Measurements from ENCODE around the gene NTM. TPM values are rescaled to one million over a fixed set of nuclear protein-coding genes. Genes with fewer than 3 reads are reported as not detected.

The NTM gene
- total and polyA plus RNA-seq, 2 donors (not counting 1 experiment from before 2014, with no cell fraction given): 12.3 to 28.6 TPM

DNA sequence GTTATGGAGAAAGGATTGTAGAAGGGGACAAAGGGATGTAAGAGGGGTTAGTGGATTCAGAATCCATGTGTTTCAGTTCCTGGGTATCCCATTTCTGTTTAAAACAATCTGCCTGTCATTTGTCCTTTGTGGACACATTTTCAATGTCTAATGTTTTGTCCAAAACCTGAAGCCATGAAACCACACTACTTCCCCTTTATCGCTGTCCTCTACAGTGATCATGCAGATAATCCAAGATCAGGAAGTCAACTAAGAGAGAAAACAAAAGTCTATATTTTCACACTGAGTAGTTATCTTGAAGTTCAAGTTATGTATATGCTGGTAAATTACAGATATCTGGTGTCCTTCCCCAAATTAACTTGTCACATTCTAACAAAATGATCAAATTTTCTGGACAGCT, 457.0 kb downstream of the NTM start:
- no peaks in the 10 kb centered on the region for H3K4me1 ChIP-seq (ENCODE audit: control insufficient read depth, extremely low read depth, insufficient read depth, low read length)
- H3K9me3 ChIP-seq (ENCODE audit: control insufficient read depth, insufficient read depth, low read depth, low read length): no peaks in the 10 kb centered on the region
- H3K4me2 ChIP-seq (ENCODE audit: extremely low read depth, insufficient read depth, low read length): no peak overlapping the region
- H3K36me3 ChIP-seq (ENCODE audit: control insufficient read depth, insufficient read depth, low read length): no peaks in the 10 kb centered on the region
- no peak for DNase-seq (ENCODE audit: low read depth in 2 of 2)
- no peaks in the 10 kb centered on the region for H4K20me1 ChIP-seq (ENCODE audit: control insufficient read depth, extremely low read depth, insufficient read depth, low read length)
- H3K4me3 ChIP-seq (replicated peaks in 1 of 4; ENCODE audit: control extremely low read depth in 1 of 4, insufficient read depth in 1 of 4, low read depth in 3 of 4, low read length in 4 of 4): no peak overlapping the region
- TF ChIP-seq EZH2 (IDR thresholded peaks at IDR 0.05; ENCODE audit: low read length, missing control alignments): no peak
- TF ChIP-seq, protein P1, sequence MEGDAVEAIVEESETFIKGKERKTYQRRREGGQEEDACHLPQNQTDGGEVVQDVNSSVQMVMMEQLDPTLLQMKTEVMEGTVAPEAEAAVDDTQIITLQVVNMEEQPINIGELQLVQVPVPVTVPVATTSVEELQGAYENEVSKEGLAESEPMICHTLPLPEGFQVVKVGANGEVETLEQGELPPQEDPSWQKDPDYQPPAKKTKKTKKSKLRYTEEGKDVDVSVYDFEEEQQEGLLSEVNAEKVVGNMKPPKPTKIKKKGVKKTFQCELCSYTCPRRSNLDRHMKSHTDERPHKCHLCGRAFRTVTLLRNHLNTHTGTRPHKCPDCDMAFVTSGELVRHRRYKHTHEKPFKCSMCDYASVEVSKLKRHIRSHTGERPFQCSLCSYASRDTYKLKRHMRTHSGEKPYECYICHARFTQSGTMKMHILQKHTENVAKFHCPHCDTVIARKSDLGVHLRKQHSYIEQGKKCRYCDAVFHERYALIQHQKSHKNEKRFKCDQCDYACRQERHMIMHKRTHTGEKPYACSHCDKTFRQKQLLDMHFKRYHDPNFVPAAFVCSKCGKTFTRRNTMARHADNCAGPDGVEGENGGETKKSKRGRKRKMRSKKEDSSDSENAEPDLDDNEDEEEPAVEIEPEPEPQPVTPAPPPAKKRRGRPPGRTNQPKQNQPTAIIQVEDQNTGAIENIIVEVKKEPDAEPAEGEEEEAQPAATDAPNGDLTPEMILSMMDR (conservative IDR thresholded peaks at IDR 0.05 in 1 of 2, IDR thresholded peaks at IDR 0.05 in 1 of 2; ENCODE audit: low read depth in 1 of 2, low read length in 2 of 2): no peak
- H3K79me2 ChIP-seq (ENCODE audit: control insufficient read depth, insufficient read depth, low read length): no peaks in the 10 kb centered on the region
- H3K9ac ChIP-seq (ENCODE audit: insufficient read depth, low read length): no peak overlapping the region
- peaks cover 9% of the 10 kb centered on the region for H3K27me3 ChIP-seq (ENCODE audit: control insufficient read depth, insufficient read depth, low read length)
- no peak overlapping the region for H3K27ac ChIP-seq (ENCODE audit: insufficient read depth, low read length)
- H2AFZ ChIP-seq (ENCODE audit: low read length): no peak overlapping the region

DNA sequence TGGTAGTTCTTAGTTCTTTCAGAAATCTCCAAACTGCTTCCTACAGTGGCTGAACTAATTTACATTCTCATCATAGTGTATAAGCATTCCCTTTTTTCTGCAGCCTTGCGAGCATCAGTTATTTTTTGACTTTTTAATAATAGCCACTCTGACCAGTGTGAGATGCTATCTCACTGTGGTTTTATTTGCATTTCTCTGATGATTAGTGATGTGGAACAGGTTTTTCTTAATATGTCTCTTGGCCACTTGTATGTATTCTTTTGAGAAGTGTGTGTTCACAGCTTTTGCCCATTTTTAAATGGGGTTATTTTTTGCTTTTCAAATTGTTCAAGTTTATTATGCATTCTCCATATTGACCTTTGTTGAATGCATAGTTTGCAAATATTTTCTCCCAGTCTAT, 459.3 kb downstream of the NTM start:
- no peaks in the 10 kb centered on the region for H3K79me2 ChIP-seq (ENCODE audit: control insufficient read depth, insufficient read depth, low read length)
- H3K27me3 ChIP-seq (ENCODE audit: control insufficient read depth, insufficient read depth, low read length): peaks cover 11% of the 10 kb centered on the region
- H3K9ac ChIP-seq (ENCODE audit: insufficient read depth, low read length): no peak overlapping the region
- no peak overlapping the region for H3K27ac ChIP-seq (ENCODE audit: insufficient read depth, low read length)
- TF ChIP-seq, protein P1 (conservative IDR thresholded peaks at IDR 0.05 in 1 of 2, IDR thresholded peaks at IDR 0.05 in 1 of 2; ENCODE audit: low read depth in 1 of 2, low read length in 2 of 2): no peak
- TF ChIP-seq EZH2 (IDR thresholded peaks at IDR 0.05; ENCODE audit: low read length, missing control alignments): no peak
- no peaks in the 10 kb centered on the region for H3K4me1 ChIP-seq (ENCODE audit: control insufficient read depth, extremely low read depth, insufficient read depth, low read length)
- no peak overlapping the region for H3K4me2 ChIP-seq (ENCODE audit: extremely low read depth, insufficient read depth, low read length)
- no peaks in the 10 kb centered on the region for H3K9me3 ChIP-seq (ENCODE audit: control insufficient read depth, insufficient read depth, low read depth, low read length)
- H3K4me3 ChIP-seq (replicated peaks in 1 of 4; ENCODE audit: control extremely low read depth in 1 of 4, insufficient read depth in 1 of 4, low read depth in 3 of 4, low read length in 4 of 4): no peak overlapping the region
- no peaks in the 10 kb centered on the region for H4K20me1 ChIP-seq (ENCODE audit: control insufficient read depth, extremely low read depth, insufficient read depth, low read length)
- H3K36me3 ChIP-seq (ENCODE audit: control insufficient read depth, insufficient read depth, low read length): no peaks in the 10 kb centered on the region
- H2AFZ ChIP-seq (ENCODE audit: low read length): no peak overlapping the region
- no peak for DNase-seq (ENCODE audit: low read depth in 2 of 2)

DNA sequence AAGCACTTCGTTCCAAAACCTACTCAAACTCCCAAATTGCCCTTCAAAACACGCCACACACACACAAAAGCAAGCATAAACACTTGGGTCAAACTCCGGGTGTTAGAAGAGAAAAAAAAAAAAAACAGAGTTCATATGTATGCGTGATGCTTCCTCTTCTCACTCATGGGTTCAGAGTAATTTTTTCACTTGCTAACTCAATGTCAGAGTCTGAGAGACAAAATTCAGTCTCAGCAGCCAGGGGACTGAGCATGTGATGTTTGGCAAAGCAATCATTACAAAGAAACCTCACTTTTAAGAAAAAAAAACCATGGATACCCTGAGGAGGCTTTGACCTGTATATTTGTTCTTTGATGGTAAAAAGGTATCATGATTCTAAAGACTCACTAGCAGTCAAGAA, 461.7 kb downstream of the NTM start:
- H3K79me2 ChIP-seq (ENCODE audit: control insufficient read depth, insufficient read depth, low read length): no peaks in the 10 kb centered on the region

More for the DNA sequence above, 461.7 kb downstream of the NTM start:
- no peak overlapping the region for H2AFZ ChIP-seq (ENCODE audit: low read length)
- H3K4me2 ChIP-seq (ENCODE audit: extremely low read depth, insufficient read depth, low read length): no peak overlapping the region
- no peaks in the 10 kb centered on the region for H3K36me3 ChIP-seq (ENCODE audit: control insufficient read depth, insufficient read depth, low read length)
- no peak overlapping the region for H3K9ac ChIP-seq (ENCODE audit: insufficient read depth, low read length)
- no peak overlapping the region for H3K4me3 ChIP-seq (replicated peaks in 1 of 4; ENCODE audit: control extremely low read depth in 1 of 4, insufficient read depth in 1 of 4, low read depth in 3 of 4, low read length in 4 of 4)
- peaks cover 7% of the 10 kb centered on the region for H3K27me3 ChIP-seq (ENCODE audit: control insufficient read depth, insufficient read depth, low read length)
- no peak for TF ChIP-seq EZH2 (IDR thresholded peaks at IDR 0.05; ENCODE audit: low read length, missing control alignments)
- TF ChIP-seq, protein P1 (conservative IDR thresholded peaks at IDR 0.05 in 1 of 2, IDR thresholded peaks at IDR 0.05 in 1 of 2; ENCODE audit: low read depth in 1 of 2, low read length in 2 of 2): no peak
- DNase-seq (ENCODE audit: low read depth in 2 of 2): no peak
- H3K4me1 ChIP-seq (ENCODE audit: control insufficient read depth, extremely low read depth, insufficient read depth, low read length): no peaks in the 10 kb centered on the region
- H3K27ac ChIP-seq (ENCODE audit: insufficient read depth, low read length): no peak overlapping the region
- H3K9me3 ChIP-seq (ENCODE audit: control insufficient read depth, insufficient read depth, low read depth, low read length): no peaks in the 10 kb centered on the region
- no peaks in the 10 kb centered on the region for H4K20me1 ChIP-seq (ENCODE audit: control insufficient read depth, extremely low read depth, insufficient read depth, low read length)
